Measurements from ENCODE around the gene PSMD9. TPM values are rescaled to one million over a fixed set of nuclear protein-coding genes. Genes with fewer than 3 reads are reported as not detected.

PSMD9 gene
- total RNA-seq, 1 experiment from 2014 or later, result 66.0 TPM

GRCh38 chr12:121934309-121934664 is 45.7 kb downstream of the PSMD9 start:
- BruUV-seq (replicated peaks), result no TSS peak
- intact Hi-C loops (cut with micrococcal nuclease; ENCODE audit: unreplicated experiment), result no loop called here
- Mint-ChIP-seq H3K9me3 (ENCODE audit: low read depth, unreplicated experiment) (no peaks in the 10 kb centered on the region), H3K27ac (ENCODE audit: unreplicated experiment) (no peak overlapping the region), H3K4me1 (ENCODE audit: low read depth, unreplicated experiment) (no peaks in the 10 kb centered on the region), H3K36me3 (ENCODE audit: insufficient read depth, unreplicated experiment) (no peaks in the 10 kb centered on the region), H3K27me3 (ENCODE audit: unreplicated experiment) (no peaks in the 10 kb centered on the region), H3K4me3 (ENCODE audit: low read depth, unreplicated experiment) (no peak overlapping the region)
- TF ChIP-seq, protein P1, sequence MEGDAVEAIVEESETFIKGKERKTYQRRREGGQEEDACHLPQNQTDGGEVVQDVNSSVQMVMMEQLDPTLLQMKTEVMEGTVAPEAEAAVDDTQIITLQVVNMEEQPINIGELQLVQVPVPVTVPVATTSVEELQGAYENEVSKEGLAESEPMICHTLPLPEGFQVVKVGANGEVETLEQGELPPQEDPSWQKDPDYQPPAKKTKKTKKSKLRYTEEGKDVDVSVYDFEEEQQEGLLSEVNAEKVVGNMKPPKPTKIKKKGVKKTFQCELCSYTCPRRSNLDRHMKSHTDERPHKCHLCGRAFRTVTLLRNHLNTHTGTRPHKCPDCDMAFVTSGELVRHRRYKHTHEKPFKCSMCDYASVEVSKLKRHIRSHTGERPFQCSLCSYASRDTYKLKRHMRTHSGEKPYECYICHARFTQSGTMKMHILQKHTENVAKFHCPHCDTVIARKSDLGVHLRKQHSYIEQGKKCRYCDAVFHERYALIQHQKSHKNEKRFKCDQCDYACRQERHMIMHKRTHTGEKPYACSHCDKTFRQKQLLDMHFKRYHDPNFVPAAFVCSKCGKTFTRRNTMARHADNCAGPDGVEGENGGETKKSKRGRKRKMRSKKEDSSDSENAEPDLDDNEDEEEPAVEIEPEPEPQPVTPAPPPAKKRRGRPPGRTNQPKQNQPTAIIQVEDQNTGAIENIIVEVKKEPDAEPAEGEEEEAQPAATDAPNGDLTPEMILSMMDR (IDR thresholded peaks at IDR 0.05; ENCODE audit: unreplicated experiment), result no peak
- CTCF ChIA-PET, result interaction anchor here (0.6 kb wide), 1 partner anchor 27 kb away, joined by 4 read pairs; no protein-coding TSS in a partner anchor
- DNase-seq, result no peak

GRCh38 chr12:121937654-121938053 is 49.1 kb downstream of the PSMD9 start:
- H3K27me3 Mint-ChIP-seq (ENCODE audit: unreplicated experiment), result no peaks in the 10 kb centered on the region
- CTCF ChIA-PET, result no interaction called here
- intact Hi-C loops (cut with micrococcal nuclease; ENCODE audit: unreplicated experiment), result no loop called here

GRCh38 chr12:121939186-121939585 is 50.6 kb downstream of the PSMD9 start:
- Mint-ChIP-seq H3K27me3 (ENCODE audit: unreplicated experiment) (no peaks in the 10 kb centered on the region), H3K27ac (ENCODE audit: unreplicated experiment) (no peak overlapping the region), H3K4me3 (ENCODE audit: low read depth, unreplicated experiment) (no peak overlapping the region), H3K36me3 (ENCODE audit: insufficient read depth, unreplicated experiment) (no peaks in the 10 kb centered on the region), H3K4me1 (ENCODE audit: low read depth, unreplicated experiment) (no peaks in the 10 kb centered on the region), H3K9me3 (ENCODE audit: low read depth, unreplicated experiment) (no peaks in the 10 kb centered on the region)
- TF ChIP-seq, protein P1 (IDR thresholded peaks at IDR 0.05; ENCODE audit: unreplicated experiment), result no peak
- BruUV-seq (replicated peaks), result no TSS peak
- intact Hi-C loops (cut with micrococcal nuclease; ENCODE audit: unreplicated experiment), result no loop called here
- CTCF ChIA-PET, result no interaction called here
- DNase-seq, result no peak

More at GRCh38 chr12:121937654-121938053, 49.1 kb downstream of the PSMD9 start:
- Mint-ChIP-seq H3K27ac (ENCODE audit: unreplicated experiment) (no peak overlapping the region), H3K9me3 (ENCODE audit: low read depth, unreplicated experiment) (no peaks in the 10 kb centered on the region), H3K36me3 (ENCODE audit: insufficient read depth, unreplicated experiment) (no peaks in the 10 kb centered on the region), H3K4me3 (ENCODE audit: low read depth, unreplicated experiment) (no peak overlapping the region), H3K4me1 (ENCODE audit: low read depth, unreplicated experiment) (no peaks in the 10 kb centered on the region)
- TF ChIP-seq, protein P1 (IDR thresholded peaks at IDR 0.05; ENCODE audit: unreplicated experiment), result no peak
- DNase-seq, result no peak
- BruUV-seq (replicated peaks), result no TSS peak

DNA sequence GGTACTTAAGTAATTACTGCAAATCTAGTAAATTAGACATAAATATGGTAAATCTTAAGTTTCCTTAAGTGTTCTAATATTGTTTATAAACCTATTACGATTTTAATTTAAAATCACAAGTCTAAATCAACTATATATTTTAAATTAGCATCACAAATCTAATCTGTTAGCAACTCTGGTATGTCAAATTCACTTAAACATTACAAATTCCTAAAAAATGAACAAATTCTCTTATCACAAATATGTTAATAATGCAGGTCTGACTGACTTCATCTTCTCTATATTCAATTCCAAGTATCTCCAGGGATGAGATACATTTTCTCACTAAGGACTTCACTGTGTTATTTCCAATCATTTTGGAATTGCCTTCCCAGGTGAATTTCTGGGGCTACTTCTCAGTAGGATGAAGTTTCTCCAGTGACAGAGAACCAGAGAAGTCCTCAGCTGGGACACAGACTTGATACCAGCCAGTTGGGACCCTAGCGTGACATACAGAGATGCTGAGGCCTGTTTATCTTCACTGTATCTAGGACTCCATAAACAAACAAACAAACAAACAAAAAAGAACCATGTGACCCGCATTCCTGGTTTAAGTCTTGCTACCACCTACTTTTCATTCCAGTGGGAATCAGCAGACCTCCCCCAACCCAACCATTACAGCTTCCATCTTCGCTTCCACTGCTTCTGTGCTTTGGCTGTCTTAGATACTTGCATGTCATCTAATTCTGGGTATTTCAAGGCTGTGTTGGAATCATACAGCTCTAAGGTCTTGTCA is 51.6 kb downstream of the PSMD9 start:
- Mint-ChIP-seq H3K4me3 (ENCODE audit: low read depth, unreplicated experiment) (no peak overlapping the region), H3K9me3 (ENCODE audit: low read depth, unreplicated experiment) (no peaks in the 10 kb centered on the region), H3K4me1 (ENCODE audit: low read depth, unreplicated experiment) (no peaks in the 10 kb centered on the region), H3K27ac (ENCODE audit: unreplicated experiment) (no peak overlapping the region), H3K27me3 (ENCODE audit: unreplicated experiment) (no peaks in the 10 kb centered on the region), H3K36me3 (ENCODE audit: insufficient read depth, unreplicated experiment) (no peaks in the 10 kb centered on the region)
- intact Hi-C loops (cut with micrococcal nuclease; ENCODE audit: unreplicated experiment), result no loop called here
- DNase-seq, result no peak
- TF ChIP-seq, protein P1 (IDR thresholded peaks at IDR 0.05; ENCODE audit: unreplicated experiment), result no peak
- CTCF ChIA-PET, result no interaction called here
- no TSS peak for BruUV-seq (replicated peaks)
